ENCODE results near the gene CDH7.

CDH7 gene

GRCh38 chr18:65755616-65756015 lies 4.8 kb downstream of the CDH7 start:
- H3K27ac Mint-ChIP-seq = no peak overlapping the region
- H3K36me3 Mint-ChIP-seq (ENCODE audit: low read depth) = peaks cover 28% of the 10 kb centered on the region
- H3K4me3 Mint-ChIP-seq = peak overlapping the region; percentile 49
- H3K27me3 Mint-ChIP-seq (ENCODE audit: low read depth, poor library complexity) = peaks cover 13% of the 10 kb centered on the region
- TF ChIP-seq CTCF (IDR thresholded peaks at IDR 0.05) = no peak
- DNase-seq = no peak
- peaks cover 58% of the 10 kb centered on the region for H3K4me1 Mint-ChIP-seq
- H3K9me3 Mint-ChIP-seq = no peaks in the 10 kb centered on the region

- H3K4me3 Mint-ChIP-seq = no peak overlapping the region
- no peak for TF ChIP-seq CTCF (IDR thresholded peaks at IDR 0.05)
- no peaks in the 10 kb centered on the region for H3K27me3 Mint-ChIP-seq (ENCODE audit: low read depth, poor library complexity)
- no peak for DNase-seq
- no peaks in the 10 kb centered on the region for H3K9me3 Mint-ChIP-seq
- peaks cover 22% of the 10 kb centered on the region for H3K4me1 Mint-ChIP-seq
- H3K36me3 Mint-ChIP-seq (ENCODE audit: low read depth) = peaks cover 49% of the 10 kb centered on the region
- no peak overlapping the region for H3K27ac Mint-ChIP-seq
Observed at GRCh38 chr18:65760457-65760856, 9.6 kb downstream of the CDH7 start.

- Mint-ChIP-seq H3K27me3 (ENCODE audit: low read depth, poor library complexity) (no peaks in the 10 kb centered on the region), H3K4me1 (peaks cover 11% of the 10 kb centered on the region), H3K27ac (no peak overlapping the region), H3K4me3 (no peak overlapping the region), H3K36me3 (ENCODE audit: low read depth) (peaks cover 46% of the 10 kb centered on the region), H3K9me3 (no peaks in the 10 kb centered on the region)
- TF ChIP-seq CTCF (IDR thresholded peaks at IDR 0.05) = no peak
- no peak for DNase-seq
Observed at GRCh38 chr18:65761636-65762295, 11.0 kb downstream of the CDH7 start.

- Mint-ChIP-seq H3K4me1 (peaks cover 6% of the 10 kb centered on the region), H3K27me3 (ENCODE audit: low read depth, poor library complexity) (no peaks in the 10 kb centered on the region), H3K4me3 (no peak overlapping the region), H3K36me3 (ENCODE audit: low read depth) (peaks cover 41% of the 10 kb centered on the region), H3K27ac (peak overlapping the region; percentile 57), H3K9me3 (no peaks in the 10 kb centered on the region)
- DNase-seq = no peak
- no peak for TF ChIP-seq CTCF (IDR thresholded peaks at IDR 0.05)
Observed at GRCh38 chr18:65762556-65762955, 11.7 kb downstream of the CDH7 start.

- Mint-ChIP-seq H3K27me3 (ENCODE audit: low read depth, poor library complexity) (no peaks in the 10 kb centered on the region), H3K4me3 (no peak overlapping the region), H3K36me3 (ENCODE audit: low read depth) (peaks cover 26% of the 10 kb centered on the region), H3K9me3 (no peaks in the 10 kb centered on the region), H3K4me1 (peaks cover 4% of the 10 kb centered on the region), H3K27ac (no peak overlapping the region)
- no peak for DNase-seq
- TF ChIP-seq CTCF (IDR thresholded peaks at IDR 0.05) = no peak
Observed at GRCh38 chr18:65767406-65767805, 16.6 kb downstream of the CDH7 start.

- no peaks in the 10 kb centered on the region for H3K9me3 Mint-ChIP-seq
- H3K27ac Mint-ChIP-seq = no peak overlapping the region
- no peak overlapping the region for H3K4me3 Mint-ChIP-seq
Observed at GRCh38 chr18:65768120-65768778, 17.4 kb downstream of the CDH7 start.

More at GRCh38 chr18:65768120-65768778, 17.4 kb downstream of the CDH7 start:
- no peak for TF ChIP-seq CTCF (IDR thresholded peaks at IDR 0.05)
- H3K4me1 Mint-ChIP-seq = no peaks in the 10 kb centered on the region
- no peak for DNase-seq
- H3K36me3 Mint-ChIP-seq (ENCODE audit: low read depth) = peaks cover 18% of the 10 kb centered on the region
- no peaks in the 10 kb centered on the region for H3K27me3 Mint-ChIP-seq (ENCODE audit: low read depth, poor library complexity)
